8988T (cell line): ENCODE data around the gene DNAJC11.
"Not testable (repeated sequence)": the region's sequence is repeated elsewhere in the genome, so short reads cannot be mapped to it uniquely, and the experiment has no call there.

Experiments
- DNase-seq: peaks from one replicate; pipeline ENCODE4 v3.0.0; 2011

The DNAJC11 gene, protein sequence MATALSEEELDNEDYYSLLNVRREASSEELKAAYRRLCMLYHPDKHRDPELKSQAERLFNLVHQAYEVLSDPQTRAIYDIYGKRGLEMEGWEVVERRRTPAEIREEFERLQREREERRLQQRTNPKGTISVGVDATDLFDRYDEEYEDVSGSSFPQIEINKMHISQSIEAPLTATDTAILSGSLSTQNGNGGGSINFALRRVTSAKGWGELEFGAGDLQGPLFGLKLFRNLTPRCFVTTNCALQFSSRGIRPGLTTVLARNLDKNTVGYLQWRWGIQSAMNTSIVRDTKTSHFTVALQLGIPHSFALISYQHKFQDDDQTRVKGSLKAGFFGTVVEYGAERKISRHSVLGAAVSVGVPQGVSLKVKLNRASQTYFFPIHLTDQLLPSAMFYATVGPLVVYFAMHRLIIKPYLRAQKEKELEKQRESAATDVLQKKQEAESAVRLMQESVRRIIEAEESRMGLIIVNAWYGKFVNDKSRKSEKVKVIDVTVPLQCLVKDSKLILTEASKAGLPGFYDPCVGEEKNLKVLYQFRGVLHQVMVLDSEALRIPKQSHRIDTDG

DNA sequence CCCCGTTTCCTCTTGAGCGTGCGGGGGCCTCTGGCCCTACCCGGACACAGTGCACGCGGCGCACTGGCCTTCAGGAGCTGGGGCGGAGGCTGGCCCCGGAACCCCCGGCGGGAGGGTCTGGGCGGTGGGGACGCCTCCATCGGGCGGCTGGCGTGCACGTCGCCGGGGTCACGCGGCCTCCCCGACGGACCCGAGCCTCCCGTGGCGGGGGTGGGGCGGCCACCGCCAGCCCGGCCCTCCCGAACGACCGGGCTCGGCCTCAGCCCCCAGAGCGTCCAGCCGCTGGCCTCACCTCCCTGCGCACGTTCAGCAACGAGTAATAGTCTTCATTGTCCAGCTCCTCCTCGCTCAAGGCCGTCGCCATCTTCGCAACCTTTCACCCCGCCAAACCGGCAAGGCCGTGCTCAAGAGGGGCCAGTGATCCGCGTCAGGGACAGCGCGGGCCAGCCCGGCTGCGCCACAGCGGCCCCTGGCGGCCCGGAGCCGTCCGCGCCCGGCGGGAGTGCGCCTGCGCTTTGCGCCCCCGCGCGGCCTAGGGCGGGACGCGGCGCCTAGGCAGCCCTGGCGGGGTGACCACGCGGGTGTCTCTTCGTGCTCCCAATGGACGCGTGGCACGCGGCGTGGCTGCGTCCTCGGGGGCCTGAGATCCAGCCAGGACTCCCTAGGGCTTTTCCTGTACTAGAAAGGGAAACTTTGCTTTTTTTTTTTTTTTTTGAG lies at the start of gene DNAJC11:
DNAJC11 (minus strand) TSS at position 380 of the 717 bp plus-strand sequence; CDS start at position 364, 16 bp downstream.
- DNase-seq = peak; percentile 82

DNA sequence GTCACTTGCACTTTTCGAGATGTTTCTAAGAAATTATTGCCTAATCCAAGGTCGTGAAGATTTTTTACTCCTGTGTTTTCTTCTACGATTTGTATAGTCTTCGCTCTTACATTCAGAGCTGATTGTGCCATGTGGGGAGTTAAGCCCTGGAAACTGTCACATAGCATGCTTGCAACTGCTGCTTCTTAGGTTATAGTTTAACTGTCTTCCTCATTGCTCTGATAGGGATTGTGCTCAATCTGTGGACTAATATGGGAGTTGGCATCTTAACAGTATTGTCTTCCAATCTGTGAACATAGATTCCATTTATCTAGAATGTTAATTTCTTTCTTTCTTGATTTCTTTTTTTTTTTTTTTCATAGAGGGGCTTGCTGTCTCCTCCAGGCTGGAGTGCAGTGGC lies 48.9 kb upstream of the DNAJC11 start:
- DNase-seq = no peak

DNA sequence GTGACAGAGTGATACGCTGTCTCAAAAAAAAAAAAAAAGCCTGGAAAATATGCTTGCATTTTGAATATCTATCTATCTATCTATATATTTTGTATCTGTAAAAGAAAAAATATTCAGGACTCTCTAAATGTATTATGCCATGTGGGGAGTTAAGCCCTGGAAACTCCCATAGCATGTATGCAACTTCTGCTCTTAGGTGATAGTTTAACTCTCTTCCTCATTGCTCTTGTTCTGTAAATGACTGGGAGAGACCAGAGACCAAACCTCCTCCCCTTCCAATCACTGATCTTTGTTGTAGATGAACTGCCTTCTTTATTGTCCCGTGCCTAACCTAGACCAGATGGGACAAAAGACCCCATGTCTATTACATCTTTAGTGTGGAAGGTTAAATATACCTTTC lies 46.1 kb upstream of the DNAJC11 start:
- no peak for DNase-seq

DNA sequence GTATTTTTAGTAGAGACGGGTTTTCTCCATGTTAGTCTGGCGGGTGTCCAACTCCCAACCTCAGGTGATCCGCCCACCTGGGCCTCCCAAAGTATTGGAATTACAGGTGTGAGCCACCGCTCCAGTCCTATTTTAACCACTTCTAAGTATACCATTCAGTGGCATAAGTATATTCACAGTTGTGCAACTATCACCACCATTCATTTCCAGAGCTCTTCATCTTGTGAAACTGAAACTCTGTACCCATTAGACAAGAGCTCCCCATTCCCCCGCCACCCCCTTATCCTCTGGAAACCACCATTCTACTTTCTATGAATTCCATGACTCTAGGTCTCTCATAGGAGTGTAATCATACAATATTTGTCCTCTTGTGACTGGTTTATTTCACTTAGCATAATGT lies 43.5 kb upstream of the DNAJC11 start:
- no peak for DNase-seq

DNA sequence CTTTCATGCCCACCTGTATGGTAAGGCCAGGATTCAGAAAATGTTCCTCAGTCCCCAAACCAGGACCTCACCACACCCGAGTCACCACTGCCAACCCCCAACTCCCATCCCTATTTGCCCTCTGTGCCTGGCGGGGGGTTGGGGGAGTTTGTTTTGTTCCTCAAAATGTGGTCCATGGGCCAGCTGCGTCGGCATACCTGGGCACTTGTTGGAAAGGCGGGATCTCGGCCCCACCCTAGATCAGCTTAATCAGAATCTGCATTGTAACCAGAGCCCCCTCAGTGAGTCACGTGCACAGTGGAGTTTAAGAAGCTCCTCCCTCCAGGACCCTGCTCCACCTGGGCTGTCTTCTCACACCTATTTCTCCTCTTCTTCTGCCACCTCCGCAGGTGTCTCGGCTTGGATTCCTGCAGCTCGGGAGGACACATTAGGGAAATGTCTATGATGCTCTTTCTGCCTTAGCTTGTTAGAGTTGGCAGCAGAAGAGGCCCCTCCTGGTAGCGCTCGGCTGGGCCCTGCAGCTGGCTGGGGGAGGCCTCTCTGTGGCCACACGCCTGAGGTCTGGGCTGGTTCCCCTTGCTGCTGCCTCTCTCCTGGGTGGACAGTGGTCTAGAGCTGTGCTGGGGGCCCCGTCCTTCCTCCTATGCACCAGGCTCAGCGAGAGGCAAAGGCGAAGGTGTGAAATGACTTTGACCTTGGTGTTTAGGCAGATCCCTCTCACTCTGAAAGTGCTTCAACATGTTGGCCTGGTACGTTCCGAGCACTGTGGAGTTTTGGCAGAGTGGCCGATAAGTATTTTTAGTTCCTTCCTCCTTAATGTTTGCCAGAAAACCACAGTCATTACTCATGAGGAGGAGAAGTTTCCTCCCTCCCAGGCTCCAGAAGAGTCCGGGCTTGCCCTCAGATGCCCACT lies 41.8 kb upstream of the DNAJC11 start:
- no peak for DNase-seq

DNA sequence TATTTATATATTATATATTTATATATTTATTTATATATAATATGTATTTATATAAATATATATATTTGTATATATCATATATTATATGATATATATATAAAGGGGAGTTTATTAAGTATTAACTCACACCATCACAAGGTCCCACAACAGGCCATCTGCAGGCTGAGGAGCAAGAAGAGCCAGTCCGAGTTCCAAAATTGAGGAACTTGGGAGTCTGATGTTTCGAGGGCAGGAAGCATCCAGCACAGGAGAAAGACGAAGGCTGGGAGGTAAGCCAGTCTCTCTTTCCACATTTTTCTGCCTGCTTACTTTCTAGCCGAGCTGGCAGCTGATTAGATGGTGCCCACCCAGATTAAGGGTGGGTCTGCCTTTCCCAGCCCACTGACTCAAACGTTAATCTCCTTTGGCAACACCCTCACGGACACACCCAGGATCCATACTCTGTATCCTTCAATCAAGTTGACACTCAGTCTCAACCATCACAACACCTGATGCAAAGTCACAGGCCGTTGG lies 41.1 kb upstream of the DNAJC11 start:
- DNase-seq = not testable (repeated sequence)

DNA sequence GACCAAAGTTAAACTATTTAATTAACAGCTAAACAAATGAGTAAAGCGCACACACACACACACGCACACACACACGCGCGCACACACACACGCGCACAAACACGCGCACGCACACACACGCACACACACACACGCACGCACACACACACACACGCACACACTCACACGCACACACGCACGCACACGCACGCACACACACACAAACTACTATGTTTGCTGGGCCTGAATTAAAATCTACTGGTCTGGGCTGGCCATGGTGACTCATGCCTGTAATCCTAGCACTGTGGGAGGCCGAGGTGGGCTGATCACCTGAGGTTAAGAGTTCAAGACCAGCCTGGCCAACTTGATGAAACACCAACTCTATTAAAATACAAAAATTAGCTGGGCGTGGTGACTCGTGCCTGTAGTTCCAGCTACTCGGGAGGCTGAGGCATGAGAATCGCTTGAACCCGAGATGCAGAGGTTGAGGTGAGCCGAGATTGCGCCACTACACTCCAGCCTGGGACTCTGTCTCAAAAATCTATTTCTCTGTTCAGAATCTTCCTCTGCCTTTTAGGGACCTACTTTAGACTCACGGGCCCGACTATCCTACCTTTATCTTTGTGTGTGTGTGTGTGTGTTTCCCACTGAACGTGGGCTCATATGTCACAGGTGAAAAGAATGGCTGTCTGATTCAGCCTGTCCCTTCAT lies 37.5 kb upstream of the DNAJC11 start:
- DNase-seq = no peak

DNA sequence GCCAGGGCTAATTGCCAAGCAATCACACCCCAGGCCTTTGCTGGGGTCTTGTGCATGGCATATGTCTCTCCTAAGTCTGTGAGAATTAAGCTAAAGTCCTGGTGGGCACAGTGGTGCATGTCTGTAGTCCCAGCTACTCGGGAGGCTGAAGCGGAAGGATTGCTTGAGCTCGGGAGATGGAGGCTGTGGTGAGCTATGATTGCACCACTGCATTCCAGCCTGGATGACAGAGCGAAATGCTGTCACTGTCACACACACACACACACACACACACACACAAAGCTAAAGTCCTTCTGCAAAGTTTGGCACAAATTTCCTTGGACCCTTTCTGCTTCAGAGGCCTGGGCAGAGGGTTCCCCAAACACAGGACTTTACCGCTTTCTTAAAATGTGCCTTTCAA lies 31.3 kb upstream of the DNAJC11 start:
- no peak for DNase-seq

DNA sequence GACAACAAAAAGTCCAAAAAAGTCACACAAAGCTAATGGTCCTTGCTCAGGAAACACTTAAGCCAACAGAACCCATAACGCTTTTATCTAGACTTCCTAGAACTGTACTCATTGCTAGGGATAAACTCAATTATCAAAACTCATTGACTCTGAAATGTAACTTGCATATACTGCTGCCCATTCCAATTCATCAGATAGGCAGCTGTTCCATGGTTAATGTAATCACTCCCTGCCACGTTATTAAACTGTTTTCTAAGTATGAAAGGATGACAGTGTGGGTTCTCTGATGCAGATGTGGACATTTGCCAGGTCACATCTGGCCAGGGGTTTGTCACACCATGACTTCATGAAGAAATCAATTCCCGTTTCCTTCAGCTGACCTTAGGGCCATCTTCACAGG lies 30.3 kb upstream of the DNAJC11 start:
- DNase-seq = no peak

DNA sequence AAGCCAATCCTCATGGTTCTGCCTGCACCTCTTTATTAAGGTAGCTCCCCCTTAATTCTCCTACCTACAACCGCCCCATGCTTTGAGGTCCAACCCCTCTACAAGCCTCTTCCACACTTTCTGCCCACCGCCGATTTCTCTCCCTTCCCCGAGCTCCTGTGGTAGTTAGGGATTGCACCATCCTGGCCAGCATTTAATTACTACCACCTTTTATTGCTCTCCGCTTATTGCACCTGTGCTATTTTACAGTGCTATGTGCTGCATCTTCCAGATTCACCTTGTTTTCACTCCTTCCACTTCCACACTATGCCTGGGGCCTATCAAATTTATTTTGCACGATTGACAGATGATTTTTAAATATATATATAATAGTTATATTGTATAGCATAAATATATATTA lies 29.3 kb upstream of the DNAJC11 start:
- DNase-seq = no peak

DNA sequence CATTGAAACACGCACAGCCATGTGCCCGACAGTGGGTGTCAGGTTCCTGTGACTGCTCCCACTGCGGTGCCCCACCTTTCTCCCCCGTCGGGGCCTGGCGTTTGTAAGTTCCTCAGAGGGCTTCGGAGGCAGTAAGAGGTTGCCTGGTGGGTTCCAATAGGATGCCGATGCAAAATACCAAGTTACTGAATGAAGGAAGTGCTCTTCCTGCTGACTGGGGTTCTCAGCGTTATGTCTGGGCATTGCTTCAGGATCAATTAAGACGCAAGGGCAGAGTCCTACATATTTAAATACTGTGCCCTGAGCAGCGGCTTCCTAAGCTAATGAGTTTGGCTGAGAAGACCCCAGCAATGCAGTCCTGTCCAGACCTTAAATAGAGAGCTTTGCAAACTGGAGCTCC lies 28.9 kb upstream of the DNAJC11 start:
- DNase-seq = no peak

DNA sequence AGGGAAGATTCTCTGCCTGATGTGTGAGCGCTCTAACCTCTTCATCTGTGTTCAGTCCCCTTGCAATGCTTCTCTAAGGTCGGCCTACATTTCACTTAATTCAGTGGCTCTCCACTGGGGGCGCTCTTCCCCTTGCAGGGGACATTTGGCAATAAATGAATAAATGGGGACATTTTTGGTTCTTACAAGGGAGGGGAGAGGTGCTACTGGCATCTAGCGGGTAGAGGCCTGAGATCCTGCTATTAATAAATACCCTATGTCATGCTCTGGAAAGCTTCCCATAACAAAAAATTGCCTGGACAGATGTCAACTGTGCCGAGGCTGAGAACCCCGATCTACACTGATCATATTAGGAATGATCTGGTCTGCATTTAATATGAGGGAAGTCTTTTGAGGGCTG lies 25.9 kb upstream of the DNAJC11 start:
- peak; percentile 34 for DNase-seq

DNA sequence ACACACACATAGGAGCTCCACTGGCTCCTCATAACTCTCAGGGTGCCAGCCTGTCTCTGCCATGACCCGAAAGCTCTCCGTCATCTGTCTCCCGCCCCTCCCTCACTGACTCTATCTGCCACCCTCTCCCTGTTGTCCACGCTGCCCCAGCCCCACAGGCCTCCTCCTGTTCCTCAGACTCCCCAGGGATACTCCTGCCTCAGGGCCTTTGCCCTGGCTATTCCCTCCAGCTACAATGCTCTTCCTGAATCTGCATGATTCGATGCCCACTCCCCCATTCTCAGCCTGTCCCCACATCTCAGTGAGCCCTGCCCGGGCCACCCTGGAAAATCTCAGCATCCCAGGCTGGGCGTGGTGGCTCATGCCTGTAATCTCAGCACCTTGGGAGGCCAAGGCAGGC lies 24.6 kb upstream of the DNAJC11 start:
- DNase-seq = no peak

DNA sequence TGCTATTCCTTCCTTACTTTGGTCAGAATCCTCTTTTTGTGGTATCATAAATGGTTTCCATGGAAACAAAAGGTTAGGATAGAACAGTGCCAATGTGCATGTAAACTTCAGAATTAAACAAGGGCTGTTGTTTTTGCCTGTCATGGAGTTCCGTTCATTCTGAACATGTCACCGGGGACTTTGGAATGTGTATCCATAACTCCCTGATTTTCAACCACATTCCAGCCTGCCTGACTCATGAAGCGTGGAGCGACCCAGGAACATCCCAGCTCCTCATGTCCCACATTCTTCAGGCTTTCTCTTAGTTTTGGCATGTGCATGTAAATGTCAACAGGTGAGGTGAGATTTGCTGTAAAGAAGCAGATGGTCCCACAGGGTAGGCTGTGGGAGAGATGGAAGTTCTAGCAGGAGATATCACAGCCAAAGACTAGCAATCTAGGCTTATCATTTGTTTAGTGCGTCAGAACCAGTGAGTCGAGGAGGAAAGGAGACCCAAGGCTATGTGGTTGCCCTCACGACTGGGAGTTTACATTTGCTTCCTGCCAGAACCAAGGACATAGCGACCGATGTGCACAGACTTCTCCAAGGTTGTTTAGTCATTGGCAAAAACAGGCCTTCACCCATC lies 23.0 kb upstream of the DNAJC11 start:
- peak; percentile 35 for DNase-seq

DNA sequence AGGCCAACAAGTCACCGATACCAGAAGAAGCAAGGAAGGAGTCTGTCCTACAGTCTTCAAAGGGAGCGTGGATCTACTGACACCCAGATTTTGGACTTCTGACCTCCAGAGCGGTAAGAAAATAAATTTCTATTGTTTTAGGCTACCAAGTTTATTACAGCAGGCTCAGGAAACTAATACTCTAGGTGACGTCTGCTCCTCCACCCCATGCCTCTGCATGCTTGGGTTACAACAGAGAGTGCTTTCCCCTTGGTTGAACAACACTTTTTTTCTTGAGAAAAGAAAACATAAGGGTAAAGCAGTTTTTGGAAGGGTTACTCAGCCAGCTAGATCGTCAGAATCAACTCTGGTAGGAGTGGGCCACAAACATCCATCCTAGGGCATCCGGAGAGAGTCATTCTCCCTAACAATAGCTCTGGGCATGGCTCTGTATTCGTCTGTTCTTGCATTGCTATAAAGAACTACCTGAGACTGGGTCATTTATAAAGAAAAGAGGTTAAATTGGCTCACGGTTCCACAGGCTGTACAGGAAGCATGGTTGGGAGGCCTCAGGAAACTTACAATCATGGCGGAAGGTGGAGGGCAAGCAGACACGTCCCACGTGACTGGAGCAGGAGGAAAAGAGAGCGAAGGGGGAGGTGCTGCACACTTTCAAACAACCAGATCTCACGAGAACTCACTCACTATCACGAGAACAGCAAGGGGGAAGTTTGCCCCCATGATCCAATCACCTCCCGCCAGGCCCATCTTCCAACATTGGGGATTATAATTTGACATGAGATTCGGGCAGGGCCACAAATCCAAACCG lies 22.2 kb upstream of the DNAJC11 start:
- no peak for DNase-seq

DNA sequence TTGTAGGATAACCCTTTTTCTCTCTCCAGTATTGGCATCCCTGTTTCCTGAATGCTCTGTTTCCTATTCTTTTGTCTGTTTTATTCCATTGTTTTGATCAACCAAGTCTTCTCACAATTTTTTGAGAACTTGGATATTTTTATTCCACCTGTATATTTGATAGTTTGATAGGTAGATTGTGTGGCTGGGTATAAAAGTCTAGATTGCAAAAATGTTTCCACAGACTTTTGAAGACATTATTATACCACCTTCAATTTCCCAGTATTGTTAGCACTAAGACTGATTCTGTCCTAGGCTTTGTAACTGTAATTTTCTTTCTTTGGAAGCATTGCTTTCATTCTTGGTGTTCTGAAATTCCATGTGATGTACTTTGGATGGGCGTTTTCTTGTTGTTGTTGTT lies 9.6 kb upstream of the DNAJC11 start:
- no peak for DNase-seq

DNA sequence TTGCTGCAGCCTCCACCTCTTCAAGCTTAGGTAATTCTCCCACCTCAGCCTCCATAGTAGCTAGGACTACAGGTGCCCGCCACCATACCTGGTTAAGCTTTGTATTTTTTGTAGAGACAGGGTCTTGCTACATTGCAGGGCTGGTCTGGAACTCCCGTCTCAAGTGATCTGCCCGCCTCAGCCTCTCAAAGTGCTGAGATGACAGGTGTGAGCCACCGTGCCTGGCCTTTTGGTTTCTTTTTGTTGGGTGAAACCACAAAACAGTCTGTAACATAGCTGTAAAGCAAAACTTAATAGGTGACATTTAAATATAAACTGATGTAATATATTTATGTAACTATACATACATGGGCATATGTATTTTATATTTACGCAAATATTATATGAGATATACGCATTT lies 3.1 kb upstream of the DNAJC11 start:
- no peak for DNase-seq

DNA sequence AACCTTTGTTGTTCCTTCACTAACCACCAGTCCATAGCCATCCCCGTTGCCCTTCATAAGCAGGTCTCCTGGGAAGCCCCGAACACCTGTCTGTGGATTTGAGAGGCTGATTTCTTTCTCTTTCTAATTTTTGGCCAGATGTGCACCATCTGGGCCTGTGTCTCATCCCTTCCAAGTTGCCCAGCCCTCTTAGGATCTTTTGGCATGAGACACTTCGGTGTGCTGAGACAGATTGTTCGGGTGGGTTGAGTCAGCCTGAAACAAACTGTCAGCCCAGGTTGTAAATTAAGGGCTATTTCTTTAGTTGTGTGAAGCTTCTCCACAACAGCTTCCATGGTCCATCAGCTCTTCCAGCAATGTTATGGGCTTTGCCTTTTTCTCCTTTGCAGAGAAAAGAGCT lies 1.4 kb upstream of the DNAJC11 start:
- no peak for DNase-seq

DNA sequence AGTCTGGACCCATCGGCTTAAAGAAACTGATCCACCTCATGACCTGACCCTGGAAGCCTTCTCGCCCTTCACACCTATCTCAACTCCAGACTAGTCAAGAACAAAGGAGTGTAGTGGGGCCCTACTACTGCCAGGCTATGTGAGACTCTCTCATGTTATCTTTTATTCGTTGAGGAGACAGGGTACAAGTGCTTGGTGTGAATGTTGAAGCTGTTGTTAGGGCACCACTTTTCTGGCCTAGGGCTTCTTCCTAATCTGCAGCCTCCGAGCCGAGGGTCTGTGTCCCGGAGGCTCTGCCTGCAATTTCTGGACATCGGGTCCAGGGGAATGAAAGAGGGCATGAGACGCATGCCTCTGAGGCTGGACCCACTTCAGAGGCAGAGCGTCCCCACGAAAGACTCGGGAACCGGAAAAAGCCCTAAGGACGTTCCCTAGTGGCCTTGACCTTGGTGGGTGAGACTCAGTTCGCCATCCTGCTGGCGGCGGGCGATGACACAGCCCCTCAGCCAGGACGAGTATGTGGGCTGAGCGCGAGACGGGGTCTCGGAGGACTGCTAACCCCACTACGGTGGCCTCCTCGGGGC lies 671 bp downstream of the DNAJC11 start:
- no peak for DNase-seq

DNA sequence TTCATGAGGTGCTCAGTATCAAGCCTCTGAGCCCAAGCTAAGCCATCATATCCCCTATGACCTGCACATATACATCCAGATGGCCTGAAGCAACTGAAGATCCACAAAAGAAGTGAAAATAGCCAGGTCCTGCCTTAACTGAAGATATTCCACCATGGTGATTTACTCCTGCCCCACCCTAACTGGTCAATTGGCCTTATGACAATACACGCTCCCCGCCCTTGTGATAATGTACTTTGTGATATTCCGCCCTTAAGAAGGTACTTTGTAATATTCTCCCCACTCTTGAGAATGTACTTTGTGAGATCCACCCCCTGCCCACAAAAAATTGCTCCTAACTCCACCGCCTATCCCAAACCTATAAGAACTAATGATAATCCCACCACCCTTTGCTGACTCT lies 1.7 kb downstream of the DNAJC11 start:
- DNase-seq = not testable (repeated sequence)
